Breast epithelium (tissue), 4 donors: ENCODE measurements around the gene P2RY11. TPM values are rescaled to one million over a fixed set of nuclear protein-coding genes. Genes with fewer than 3 reads are reported as not detected.

Source experiments
- DNase-seq, 2 donors: peaks; one replicate each; pipeline ENCODE4 v3.0.0-alpha.2; 2019; ENCODE audit warnings: low spot score in 2 of 2
- H3K27ac ChIP-seq, 2 donors: fragments of 200-600 bp; sonication (generic) in 1 of 2; one replicate each; pipeline ENCODE4 v1.5.1; 2016 to 2019; ENCODE audit warnings: mild to moderate bottlenecking in 1 of 2
- H3K27me3 ChIP-seq, 2 donors: fragments of 200-600 bp; sonication (generic) in 1 of 2; one replicate each; pipeline versions ENCODE4 v1.5.1 to v1.6.0; 2017 to 2019; ENCODE audit warnings: control low read depth in 1 of 2, mild to moderate bottlenecking in 1 of 2
- H3K36me3 ChIP-seq: fragments of 200-600 bp; one replicate; pipeline ENCODE4 v1.5.1; 2019
- H3K4me1 ChIP-seq, 2 donors: fragments of 200-600 bp; sonication (generic); one replicate each; pipeline ENCODE4 v1.5.1; 2016 to 2019; ENCODE audit warnings: control low read depth in 1 of 2
- H3K4me3 ChIP-seq, 3 donors: fragments of 200-600 bp; sonication (generic); 1 replicate in 2 of 3; 2 replicates in 1 of 3; pipeline ENCODE4 v1.5.1; 2016 to 2019; ENCODE audit warnings: mild to moderate bottlenecking in 3 of 3, moderate library complexity in 2 of 3
- H3K9me3 ChIP-seq, 2 donors: fragments of 200-600 bp; sonication (generic) in 1 of 2; one replicate each; pipeline ENCODE4 v1.5.1; 2016 to 2019; ENCODE audit warnings: control low read depth in 1 of 2
- CTCF ChIP-seq, 3 donors: fragments of 450-650 bp; IDR thresholded peaks; one replicate each; pipeline ENCODE4 v1.5.1; 2016 to 2017; ENCODE audit warnings: antibody characterized with exemption in 3 of 3, mild to moderate bottlenecking in 3 of 3, moderate library complexity in 3 of 3
- POLR2A ChIP-seq: fragments of 450-650 bp; IDR thresholded peaks from one replicate; pipeline ENCODE4 v1.6.1; 2016; ENCODE audit warnings: antibody characterized with exemption, mild to moderate bottlenecking, moderate library complexity
- POLR2AphosphoS5 ChIP-seq, 3 donors: sonication (generic); formaldehyde crosslinking; IDR thresholded peaks; one replicate each; pipeline ENCODE4 v1.6.1; 2017; ENCODE audit warnings: antibody characterized with exemption in 3 of 3
- intact Hi-C: fragments of 100-400 bp; cut with DNase I; formaldehyde crosslinking; loops from one replicate; pipeline ENCODE4 v1.15.1; 2023; ENCODE audit warnings: low total_unique reads
- total RNA-seq, 3 donors: library from RNA; depleted of rRNA; stranded (reverse); fragments of >200 nt; gene quantifications; one replicate each; pipeline ENCODE4 v1.1.0, GENCODE V29; 2016

P2RY11 gene
- total RNA-seq = 1 to 10 TPM; 4.0 to 7.2 (median 4.3) TPM

- Histone ChIP-seq H3K4me3 (no peak within 1 kb of the TSS), H3K9me3 (no peaks in the 10 kb centered on the region), H3K4me1 (peaks cover 0 to 8% of the 10 kb centered on the region in 2 donors), H3K36me3 (no peaks in the 10 kb centered on the region), H3K27ac (no peak within 1 kb of the TSS), H3K27me3 (no peaks in the 10 kb centered on the region)
- no peak for DNase-seq
- TF ChIP-seq POLR2AphosphoS5 (IDR thresholded peaks at IDR 0.05) (no peak), CTCF (IDR thresholded peaks at IDR 0.05) (no peak), POLR2A (no peak)
- intact Hi-C loops = loop anchor here (10.0 kb wide), 1 partner anchor 123 kb away; the partner anchor contains the start of gene S1PR2
Measured at GRCh38 chr19:10111405-10111811, at the start of gene P2RY11. TSS of gene P2RY11 (plus strand) at chr19:10111693. CDS start at chr19:10111722, 29 bp downstream.

- TF ChIP-seq CTCF (IDR thresholded peaks at IDR 0.05) (no peak), POLR2AphosphoS5 (IDR thresholded peaks at IDR 0.05) (no peak), POLR2A (no peak)
- intact Hi-C loops = no loop called here
- H3K36me3 ChIP-seq = no peaks in the 10 kb centered on the region
- no peaks in the 10 kb centered on the region for H3K9me3 ChIP-seq
- peaks cover 0 to 19% of the 10 kb centered on the region in 2 donors for H3K27me3 ChIP-seq
- no peak overlapping the region for H3K27ac ChIP-seq
- no peak for DNase-seq
- no peak overlapping the region for H3K4me3 ChIP-seq
- no peaks in the 10 kb centered on the region for H3K4me1 ChIP-seq
Measured at GRCh38 chr19:10061717-10062310, 49.7 kb upstream of the P2RY11 start.

GRCh38 chr19:10068205-10068604 lies 43.3 kb upstream of the P2RY11 start:
- Histone ChIP-seq H3K36me3 (no peaks in the 10 kb centered on the region), H3K9me3 (no peaks in the 10 kb centered on the region), H3K4me1 (no peaks in the 10 kb centered on the region), H3K27me3 (peaks cover 0 to 10% of the 10 kb centered on the region in 2 donors), H3K27ac (no peak overlapping the region), H3K4me3 (no peak overlapping the region)
- DNase-seq = no peak
- intact Hi-C loops = loop anchor here (5.0 kb wide), 1 partner anchor 459 kb away; no protein-coding TSS in a partner anchor
- TF ChIP-seq CTCF (IDR thresholded peaks at IDR 0.05) = no peak
- TF ChIP-seq POLR2AphosphoS5 (IDR thresholded peaks at IDR 0.05) = no peak
- no peak for TF ChIP-seq POLR2A

- H3K36me3 ChIP-seq = no peaks in the 10 kb centered on the region
- no peaks in the 10 kb centered on the region for H3K4me1 ChIP-seq
- TF ChIP-seq POLR2A (no peak), CTCF (IDR thresholded peaks at IDR 0.05) (no peak), POLR2AphosphoS5 (IDR thresholded peaks at IDR 0.05) (no peak)
- no peak overlapping the region for H3K27ac ChIP-seq
- peaks cover 4 to 5% of the 10 kb centered on the region in 2 donors for H3K9me3 ChIP-seq
- H3K4me3 ChIP-seq = no peak overlapping the region
- H3K27me3 ChIP-seq = peaks cover 0 to 10% of the 10 kb centered on the region in 2 donors
- no peak for DNase-seq
- intact Hi-C loops = loop anchor here (5.0 kb wide), 1 partner anchor 458 kb away; no protein-coding TSS in a partner anchor
Measured at GRCh38 chr19:10069046-10069445, 42.4 kb upstream of the P2RY11 start.

- H3K4me1 ChIP-seq = no peaks in the 10 kb centered on the region
- no peak for TF ChIP-seq POLR2AphosphoS5 (IDR thresholded peaks at IDR 0.05)
- TF ChIP-seq CTCF (IDR thresholded peaks at IDR 0.05) = no peak
- no peak for TF ChIP-seq POLR2A
- no peak overlapping the region for H3K4me3 ChIP-seq
- DNase-seq = no peak
- intact Hi-C loops = no loop called here
- peaks cover 6 to 8% of the 10 kb centered on the region in 2 donors for H3K9me3 ChIP-seq
- peaks cover 0 to 4% of the 10 kb centered on the region in 2 donors for H3K27me3 ChIP-seq
- H3K36me3 ChIP-seq = no peaks in the 10 kb centered on the region
- H3K27ac ChIP-seq = no peak overlapping the region
Measured at GRCh38 chr19:10070730-10071446, 40.6 kb upstream of the P2RY11 start.
